GM12878 (cell line): ENCODE data around the gene BTBD9. TPM values are rescaled to one million over a fixed set of nuclear protein-coding genes. Genes with fewer than 3 reads are reported as not detected.
A peak's percentile ranks its signal among the peaks of the same experiment; 100 is the strongest.

Experiments
- ATF2 ChIP-seq: IDR thresholded peaks from 2 replicates; pipeline ENCODE4 v1.6.1; 2012; ENCODE audit warnings: low read length, inconsistent platforms
- ATF7 ChIP-seq: fragments of 450-650 bp; IDR thresholded peaks from 2 replicates; pipeline ENCODE4 v1.6.1; 2016; ENCODE audit warnings: low read depth, mild to moderate bottlenecking
- CREM ChIP-seq: IDR thresholded peaks from 2 replicates; pipeline ENCODE4 v1.6.1; 2014; ENCODE audit warnings: antibody characterized with exemption, low read depth
- DPF2 ChIP-seq: fragments of 450-650 bp; IDR thresholded peaks from 2 replicates; pipeline ENCODE4 v1.6.1; 2017; ENCODE audit warnings: mild to moderate bottlenecking
- JUNB ChIP-seq: IDR thresholded peaks from 2 replicates; pipeline ENCODE4 v1.6.1; 2016; ENCODE audit warnings: antibody characterized with exemption, mild to moderate bottlenecking
- KAT2A ChIP-seq: conservative IDR thresholded peaks from 2 replicates; pipeline ENCODE4 v1.6.1; 2011; ENCODE audit warnings: low read depth, low read length; ENCODE audit not compliant: control insufficient read depth
- MTA2 ChIP-seq: fragments of 450-650 bp; IDR thresholded peaks from 2 replicates; pipeline ENCODE4 v1.6.1; 2016; ENCODE audit warnings: low read depth, mild to moderate bottlenecking, moderate library complexity
- MTA3 ChIP-seq: IDR thresholded peaks from 2 replicates; pipeline ENCODE4 v1.6.1; 2012; ENCODE audit warnings: low read length, inconsistent platforms, borderline replicate concordance
- MYC ChIP-seq: IDR thresholded peaks from 2 replicates; pipeline ENCODE4 v1.6.1; 2011; ENCODE audit warnings: mild to moderate bottlenecking, low read length, moderate library complexity, inconsistent platforms; ENCODE audit not compliant: insufficient read depth, insufficient replicate concordance, insufficient read length, severe bottlenecking
- NBN ChIP-seq: fragments of 450-650 bp; IDR thresholded peaks from 2 replicates; pipeline ENCODE4 v1.6.1; 2016
- NKRF ChIP-seq: fragments of 450-650 bp; conservative IDR thresholded peaks from 2 replicates; pipeline ENCODE4 v1.6.1; 2017; ENCODE audit warnings: mild to moderate bottlenecking, moderate library complexity
- POU2F2 ChIP-seq: IDR thresholded peaks from 3 replicates; pipeline ENCODE4 v1.6.1; 2011; ENCODE audit warnings: low read depth, mild to moderate bottlenecking, low read length, borderline replicate concordance
- RFX5 ChIP-seq: IDR thresholded peaks from 2 replicates; pipeline ENCODE4 v1.6.1; 2011; ENCODE audit warnings: low read depth, low read length, improper control_type of control experiment
- SMARCA5 ChIP-seq: fragments of 450-650 bp; IDR thresholded peaks from 2 replicates; pipeline ENCODE4 v1.6.1; 2017; ENCODE audit warnings: mild to moderate bottlenecking
- STAT3 ChIP-seq: IDR thresholded peaks from 2 replicates; pipeline ENCODE4 v1.6.1; 2011; ENCODE audit warnings: low read depth, low read length, improper control_type of control experiment
- SUZ12 ChIP-seq: fragments of 200-600 bp; sonication (generic); IDR thresholded peaks from one replicate; pipeline ENCODE4 v1.6.1; 2018; ENCODE audit warnings: antibody characterized with exemption, mild to moderate bottlenecking; ENCODE audit not compliant: unreplicated experiment
- YY1 ChIP-seq: IDR thresholded peaks from 2 replicates; pipeline ENCODE4 v1.6.1; 2011; ENCODE audit warnings: low read depth, mild to moderate bottlenecking, low read length
- ZBTB11 ChIP-seq: fragments of 450-650 bp; formaldehyde crosslinking; IDR thresholded peaks from 2 replicates; pipeline ENCODE4 v1.5.0; 2022; ENCODE audit warnings: mild to moderate bottlenecking, missing genetic modification characterization
- ZBTB4 ChIP-seq: fragments of 450-650 bp; formaldehyde crosslinking; IDR thresholded peaks from 2 replicates; pipeline ENCODE4 v1.4.0; 2022; ENCODE audit warnings: mild to moderate bottlenecking, moderate library complexity
- polyA plus RNA-seq, 11 experiments: library from polyadenylated mRNA; depleted of rRNA in 4 of 11; unstranded in 6 of 11; stranded (reverse) in 5 of 11; fragments of >200 nt; fragmentation: Nextera tagmentation in 4 of 11; fragmentation: Illumina TruSeq in 1 of 11; extraction: Ambion mirVana in 4 of 11; extraction: Trizol in 1 of 11; gene quantifications; 1 replicate in 1 of 11; 2 replicates in 10 of 11; pipeline versions ENCODE4 v1.2.1 to v1.2.3, GENCODE V29; 2011 to 2016; ENCODE audit warnings: inconsistent platforms in 2 of 11, missing spikeins in 2 of 11, low read depth in 1 of 11
- total RNA-seq, 4 experiments: library from RNA; depleted of rRNA in 3 of 4; stranded (reverse); fragments of >200 nt in 3 of 4; fragmentation: Illumina TruSeq in 1 of 4; extraction: Trizol in 1 of 4; gene quantifications; 2 replicates each; pipeline versions ENCODE4 v1.2.1 to v1.2.3, GENCODE V29; 2013 to 2021

The BTBD9 gene
- total and polyA plus RNA-seq, 10 of the 15 experiments (the other 5 are each of a cell fraction or from before 2014, with no cell fraction given), result 0.22 to 8.6 (median 4.6) TPM

GRCh38 chr6:38639498-38640215 is at the start of gene BTBD9 (continued):
- no peak; the same call in 1 of the 2 replicates for TF ChIP-seq RFX5
- TF ChIP-seq KAT2A, result no peak
- peak; percentile 79 for TF ChIP-seq ATF7
- TF ChIP-seq DPF2, result 0 out of 2 replicates have a peak, but pooled peaks have one; percentile 72
- no peak for TF ChIP-seq STAT3
- peak; percentile 98 for TF ChIP-seq CREM
- no peak for TF ChIP-seq SUZ12
- TF ChIP-seq ATF2, result no peak
- TF ChIP-seq MYC, result no peak
- no peak for TF ChIP-seq JUNB
- no peak for TF ChIP-seq ZBTB11 (CRISPR knock-in tag)
- no peak for TF ChIP-seq MTA3
- TF ChIP-seq YY1, result peak; percentile 47; the same call in 1 of the 2 replicates
- TF ChIP-seq NBN, result peak; percentile 80
- TF ChIP-seq POU2F2, result 0 out of 3 replicates have a peak, but pooled peaks have one; percentile 23
- TF ChIP-seq ZBTB4 (CRISPR knock-in tag), result no peak
- TF ChIP-seq MTA2, result 0 out of 2 replicates have a peak, but pooled peaks have one; percentile 1
- TF ChIP-seq SMARCA5, result no peak
- peak; percentile 62 for TF ChIP-seq NKRF
